Activated CD4-positive, alpha-beta T cell treated with anti-CD3 and anti-CD28 coated beads for 1 hour (primary cell): ENCODE data around the gene ABCD2.
"Not testable (repeated sequence)": the region's sequence is repeated elsewhere in the genome, so short reads cannot be mapped to it uniquely, and the experiment has no call there.

Source experiments
- DNase-seq: peaks from one replicate; pipeline ENCODE4 v3.0.0-alpha.2; 2020

The ABCD2 gene

DNA sequence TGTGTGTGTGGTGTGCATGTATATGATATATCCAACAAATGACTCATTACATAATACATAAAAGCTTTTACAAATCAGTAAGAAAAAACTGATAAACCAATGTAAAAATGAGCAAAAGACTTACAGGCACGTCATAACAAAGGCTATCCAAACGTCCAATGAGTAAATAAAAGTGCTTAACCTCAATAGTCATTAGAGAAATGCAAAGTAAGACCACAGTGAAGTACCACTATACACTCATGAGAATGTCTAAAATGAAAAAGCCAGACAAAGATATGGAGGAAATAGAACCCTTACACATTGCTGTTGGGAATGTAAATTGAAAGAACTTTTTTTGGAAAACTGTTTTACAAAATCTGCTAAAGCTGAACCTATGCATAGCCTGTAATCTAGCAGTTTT is 7.8 kb downstream of the ABCD2 start:
- no peak for DNase-seq

DNA sequence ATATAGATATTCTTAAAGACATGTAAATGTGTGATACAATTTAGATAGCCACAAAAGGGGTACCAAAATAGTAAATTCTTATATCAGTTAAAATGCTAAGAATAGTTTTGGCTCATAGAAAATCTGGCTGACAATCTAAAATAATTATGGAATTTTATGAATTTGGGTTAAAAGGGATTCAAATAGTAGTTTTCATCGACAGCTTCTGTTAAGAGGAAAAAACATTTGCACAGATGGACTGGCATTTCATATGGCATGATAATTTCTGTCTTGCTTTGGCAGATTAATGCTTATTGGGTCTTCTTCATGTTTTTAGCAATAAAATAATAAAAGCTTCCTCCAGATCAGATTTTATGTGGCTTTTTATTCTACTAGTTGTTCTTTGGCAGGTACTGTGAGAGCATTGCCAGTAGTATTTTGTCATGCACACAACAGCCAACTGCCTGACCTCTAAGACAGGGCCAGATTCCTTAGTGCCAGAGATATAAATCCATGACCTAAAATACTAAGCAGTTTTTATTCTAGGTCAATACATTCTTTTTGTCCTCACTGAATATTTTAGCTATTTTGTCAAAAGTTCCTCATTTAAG is 9.1 kb downstream of the ABCD2 start:
- no peak for DNase-seq

DNA sequence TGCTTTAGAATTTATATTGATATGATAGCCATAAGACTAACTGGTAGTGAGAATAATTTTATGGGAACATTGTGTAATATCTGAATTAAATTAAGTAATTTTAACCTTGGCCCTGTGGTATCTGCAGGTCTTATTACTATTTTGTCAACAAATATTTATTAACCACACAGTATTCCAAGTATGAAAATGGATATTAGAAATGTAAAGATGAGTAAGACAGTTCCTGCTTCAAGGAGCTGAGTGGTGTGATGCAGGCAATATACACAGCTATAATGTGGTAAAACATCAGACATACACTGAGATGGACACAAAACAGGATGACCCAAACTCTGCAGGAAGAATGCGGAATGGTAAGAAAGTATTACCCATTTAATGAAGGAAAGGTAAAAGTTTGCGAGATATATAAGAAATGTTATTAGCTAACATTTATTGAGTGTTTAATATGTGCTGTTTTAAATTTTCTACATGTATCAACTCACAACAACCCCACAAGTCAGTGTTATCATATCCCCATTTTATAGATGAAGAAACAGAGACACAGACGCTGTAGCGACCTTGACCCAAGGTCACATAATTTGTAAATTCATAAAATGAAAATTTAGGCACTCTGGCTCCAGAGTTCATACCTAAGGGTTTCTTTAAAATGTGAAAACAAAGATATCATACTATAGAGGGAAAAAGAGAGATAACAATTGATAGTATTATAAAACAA is 12.7 kb downstream of the ABCD2 start:
- no peak for DNase-seq

DNA sequence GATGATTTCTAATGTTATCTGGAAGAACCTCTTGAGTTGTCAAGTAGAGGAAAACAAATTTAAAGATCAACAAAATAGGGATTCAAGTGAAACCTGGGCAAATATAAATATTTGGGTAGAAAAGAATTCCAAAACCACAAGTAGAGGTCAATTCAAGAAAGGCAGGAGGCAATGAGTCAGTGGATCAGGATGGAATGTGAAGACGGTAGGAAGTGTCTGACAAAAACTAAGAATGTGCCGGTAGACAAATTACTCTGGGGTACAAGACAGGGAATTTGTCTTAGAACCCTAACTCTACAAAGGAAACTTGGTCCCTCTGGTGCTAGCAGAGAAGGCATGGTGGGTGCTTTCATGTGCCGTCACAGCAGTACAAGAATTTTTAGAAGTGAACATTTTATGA is 13.6 kb downstream of the ABCD2 start:
- no peak for DNase-seq

DNA sequence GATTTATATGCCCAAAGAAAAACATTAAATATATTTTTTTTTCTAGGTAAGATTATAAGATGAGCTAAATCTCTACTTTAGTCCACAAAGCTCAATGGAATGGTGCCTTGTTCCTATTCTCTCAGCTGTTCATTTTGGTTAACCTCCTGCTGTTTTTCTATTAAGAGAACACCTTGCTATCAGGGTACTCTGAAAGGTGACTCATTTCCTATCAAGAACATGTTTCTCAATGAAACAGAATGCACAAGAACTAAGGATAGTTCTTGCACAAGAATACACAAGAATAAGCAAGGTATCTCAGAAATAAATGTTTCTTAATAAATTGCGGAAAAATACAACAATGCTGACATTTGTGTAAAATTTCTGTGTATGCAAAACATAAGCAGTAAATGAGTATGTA is 14.1 kb downstream of the ABCD2 start:
- DNase-seq, result no peak

DNA sequence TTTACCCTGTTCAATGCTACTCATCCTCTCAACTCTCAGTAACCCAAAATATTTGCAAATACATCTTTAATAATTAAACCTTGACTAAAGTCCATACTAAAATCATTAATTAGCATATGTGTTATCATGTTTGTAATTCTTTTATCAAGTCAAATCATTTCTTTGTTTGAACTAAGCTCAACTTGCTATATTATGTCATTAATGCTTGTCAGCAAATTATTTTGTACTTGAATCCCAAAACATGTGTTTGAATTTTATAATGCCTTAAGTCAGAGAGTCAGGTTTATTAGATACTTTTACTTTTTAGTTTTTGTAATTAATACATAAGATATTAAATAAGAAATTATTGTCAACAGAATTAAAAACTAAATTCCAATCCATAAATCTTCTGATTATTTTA is 16.5 kb downstream of the ABCD2 start:
- no peak for DNase-seq

DNA sequence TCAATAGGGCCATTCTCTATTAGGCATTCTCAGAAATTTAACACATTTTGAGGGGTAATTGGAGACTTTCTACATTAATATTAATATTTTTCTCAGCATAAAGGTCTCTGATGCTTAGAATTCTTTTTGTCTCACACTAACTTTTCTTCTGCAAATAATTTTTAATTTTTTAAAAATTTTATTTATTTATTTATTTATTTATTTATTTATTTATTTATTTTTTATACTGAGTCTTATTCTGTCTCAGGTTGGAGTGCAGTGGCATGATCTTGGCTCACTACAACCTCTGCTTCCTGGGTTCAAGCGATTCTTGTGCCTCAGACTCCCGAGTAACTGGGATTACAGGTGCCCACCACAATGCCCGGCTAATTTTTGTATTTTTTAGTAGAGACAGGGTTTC is 17.7 kb downstream of the ABCD2 start:
- DNase-seq, result not testable (repeated sequence)

DNA sequence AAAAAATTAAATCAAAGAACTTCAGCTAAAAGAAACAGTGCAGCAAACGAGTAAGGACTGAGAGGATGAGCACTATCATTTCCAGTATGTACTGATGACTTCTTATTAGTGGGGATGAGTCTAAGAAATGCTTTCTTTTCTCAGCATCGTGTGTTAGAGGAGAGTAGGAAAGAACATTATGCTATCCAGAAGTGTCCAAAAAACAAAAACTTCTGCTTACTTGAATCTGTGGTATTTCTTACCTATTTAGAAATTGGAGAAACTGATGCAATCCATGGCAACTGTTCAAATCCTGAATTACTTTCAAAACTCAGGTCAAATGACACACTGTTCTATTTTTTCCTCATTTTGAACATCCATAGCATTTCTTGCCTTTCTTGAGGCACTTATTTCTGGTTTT is 23.7 kb downstream of the ABCD2 start:
- DNase-seq, result no peak

DNA sequence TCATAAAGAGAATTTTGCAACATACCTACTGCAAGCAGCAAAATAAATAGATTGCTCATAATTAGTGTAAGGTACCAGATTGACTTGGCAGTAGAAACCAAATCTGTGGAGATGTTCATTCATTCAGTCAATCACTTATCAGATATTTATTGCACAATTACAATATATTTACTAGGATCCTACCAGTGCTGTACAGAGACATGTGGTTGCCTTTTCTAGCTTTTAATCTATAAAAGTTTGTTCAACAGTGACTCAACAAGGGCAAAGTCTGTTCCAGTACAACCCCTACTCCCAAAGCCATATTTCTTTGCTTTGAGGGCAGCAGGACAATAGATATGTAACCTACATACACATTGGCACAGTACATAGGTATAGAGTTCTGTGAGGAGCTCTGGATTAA is 27.3 kb downstream of the ABCD2 start:
- no peak for DNase-seq

DNA sequence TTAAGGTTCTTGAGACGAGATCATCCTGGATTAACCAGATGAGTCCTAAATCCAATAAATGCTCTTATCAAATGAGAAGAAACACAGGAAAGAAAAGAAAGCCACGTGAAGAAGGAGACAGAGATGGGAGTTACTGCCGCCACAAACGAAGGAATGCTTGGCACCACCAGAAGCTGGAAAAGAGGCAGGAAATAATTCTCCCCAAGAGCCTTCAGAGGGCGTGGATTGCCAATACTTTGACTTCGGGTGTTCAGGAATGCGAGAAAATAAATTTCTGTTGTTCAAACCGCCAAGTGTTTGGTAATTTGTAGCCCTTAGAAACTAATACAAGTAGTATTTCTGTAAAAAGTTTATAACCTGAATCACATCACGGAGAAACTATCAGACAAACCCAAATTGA is 31.3 kb downstream of the ABCD2 start:
- no peak for DNase-seq

DNA sequence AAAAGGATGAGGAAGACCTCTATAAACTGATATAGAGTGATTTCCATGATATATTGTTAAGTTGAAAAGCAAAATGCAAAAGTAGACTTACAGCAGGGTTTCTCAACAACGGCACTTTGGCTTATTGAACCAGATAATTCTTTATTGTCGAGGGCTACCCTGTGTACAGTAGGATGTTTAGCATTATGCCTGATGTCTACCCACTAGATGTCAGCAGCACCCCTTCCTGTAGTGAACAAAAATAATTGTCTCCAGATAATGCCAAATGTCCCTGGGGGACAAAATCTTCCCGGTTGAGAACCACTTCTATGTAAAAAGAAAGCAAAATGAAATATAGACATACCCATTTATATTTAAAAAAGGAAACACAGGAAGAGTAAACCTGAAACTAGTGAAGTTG is 32.4 kb downstream of the ABCD2 start:
- no peak for DNase-seq

DNA sequence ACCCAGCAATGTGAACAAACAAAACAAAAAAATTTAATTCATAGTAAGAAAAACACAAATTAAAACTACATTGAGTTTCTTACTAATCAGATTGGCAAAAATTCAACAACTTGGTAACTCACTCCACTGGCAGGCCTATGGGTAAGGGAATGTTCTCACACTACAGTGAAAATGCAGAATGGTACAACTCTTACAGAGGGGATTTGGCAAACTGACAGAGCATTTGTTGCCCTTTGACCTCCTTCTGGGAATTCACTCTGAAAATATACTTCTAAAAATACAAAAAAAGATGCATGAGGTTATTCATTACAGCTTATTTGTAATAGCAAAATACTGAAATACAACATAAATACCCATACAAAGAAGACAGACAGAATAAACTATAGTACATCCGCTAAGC is 32.8 kb downstream of the ABCD2 start:
- no peak for DNase-seq

DNA sequence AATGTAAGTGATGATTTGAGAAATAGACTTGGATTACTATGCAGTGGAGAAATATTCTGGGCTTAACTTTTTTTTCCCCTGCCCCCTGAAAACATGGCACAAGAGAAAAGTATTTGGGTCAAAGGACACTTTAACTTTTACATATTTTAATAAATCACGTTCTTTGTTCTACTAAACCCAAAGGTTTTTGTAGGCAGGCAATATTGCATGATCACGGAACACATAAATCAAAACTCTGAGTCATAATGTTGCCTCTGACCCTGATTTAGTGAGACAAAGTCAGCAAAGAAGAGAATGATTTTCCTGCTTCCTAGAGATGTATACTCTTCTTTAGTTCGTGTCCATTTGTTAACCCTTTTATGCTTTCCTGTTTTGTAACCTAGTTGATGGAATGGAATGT is 38.0 kb downstream of the ABCD2 start:
- DNase-seq, result no peak

DNA sequence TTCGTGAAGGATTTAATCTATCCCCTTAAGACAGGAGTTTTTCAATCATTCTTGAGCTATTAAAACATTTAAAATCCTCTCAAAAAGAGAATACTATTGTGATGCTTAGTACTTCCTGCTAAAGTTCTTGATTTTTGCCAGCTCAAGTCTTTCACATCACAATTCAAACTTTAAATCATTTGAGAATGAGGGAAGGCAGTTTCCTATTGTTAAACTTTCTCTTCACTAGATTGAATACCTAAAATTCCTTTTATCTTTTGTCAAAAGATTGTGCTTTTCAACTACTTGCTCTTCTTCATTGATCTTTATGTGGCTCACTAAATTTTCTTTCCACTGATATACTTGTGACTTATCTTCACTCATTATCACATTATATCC is 44.1 kb downstream of the ABCD2 start:
- DNase-seq, result no peak

DNA sequence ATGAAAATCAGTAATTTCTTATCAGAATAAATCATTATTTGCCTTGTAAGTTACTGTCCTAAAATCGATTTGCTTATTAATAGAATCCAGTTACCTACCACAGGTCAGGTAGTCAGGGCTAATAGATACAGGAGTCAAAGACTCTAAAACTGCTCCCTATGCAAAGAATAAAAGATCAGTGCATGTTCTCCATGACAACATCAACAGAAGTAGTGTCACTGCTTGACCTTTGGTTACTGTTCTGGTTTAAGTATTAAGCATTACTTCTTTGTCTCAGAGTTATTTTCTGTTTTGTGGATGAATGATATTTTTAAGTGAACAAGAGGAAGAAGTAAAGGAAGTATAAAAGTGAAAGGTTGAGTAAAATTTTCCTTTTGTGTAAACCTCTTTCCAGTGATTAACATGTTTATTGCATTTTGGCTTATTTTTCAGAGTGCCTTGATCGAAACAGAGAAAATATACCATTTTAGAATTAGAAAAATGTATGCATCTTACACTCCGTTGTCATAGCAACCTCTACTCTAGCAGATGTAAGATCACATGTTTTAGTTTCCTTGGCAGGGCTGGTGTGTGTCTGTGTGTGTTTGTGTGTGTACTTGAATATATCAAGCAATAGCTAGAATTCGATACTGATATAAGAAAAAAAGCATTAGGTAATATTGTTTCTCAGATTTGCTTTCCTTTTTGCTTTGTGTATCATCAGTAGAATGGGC is 44.7 kb downstream of the ABCD2 start:
- DNase-seq, result no peak

DNA sequence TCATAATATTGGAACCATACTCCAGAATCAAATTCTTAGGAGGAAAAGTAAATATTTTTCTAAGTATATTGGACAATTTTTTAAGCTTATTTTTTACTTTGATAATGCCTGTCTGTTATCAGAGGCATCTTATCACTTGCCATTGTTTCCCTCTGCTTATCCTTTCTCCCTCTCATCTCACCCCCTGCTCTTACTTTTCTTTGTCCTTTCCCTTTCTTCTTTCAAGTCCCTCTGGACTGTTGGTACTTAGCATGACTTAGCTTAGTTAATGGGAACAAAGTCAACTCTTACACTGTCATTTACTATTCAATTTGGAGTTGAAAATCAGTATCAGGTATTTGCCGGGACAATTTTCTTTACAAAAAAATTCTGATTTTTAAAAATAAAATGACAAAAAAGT is 45.2 kb downstream of the ABCD2 start:
- no peak for DNase-seq

DNA sequence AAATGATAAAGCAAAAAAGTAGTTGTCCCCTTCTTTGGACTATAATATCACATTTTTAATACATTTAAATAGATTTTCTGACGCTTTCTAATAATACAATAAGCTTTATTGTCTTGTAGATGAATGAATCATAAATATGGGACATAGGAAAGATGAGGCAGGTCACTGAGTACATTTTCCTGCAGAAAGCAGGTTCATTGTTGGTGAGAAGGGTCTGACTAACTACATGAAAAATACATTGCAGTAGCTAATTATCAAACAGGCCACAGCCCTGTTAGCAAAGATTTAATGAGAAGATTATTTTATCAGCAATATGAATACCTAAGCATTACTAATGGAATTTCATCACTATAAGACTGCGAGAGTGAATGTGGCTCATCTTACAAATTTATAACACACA is 45.6 kb downstream of the ABCD2 start:
- DNase-seq, result no peak

DNA sequence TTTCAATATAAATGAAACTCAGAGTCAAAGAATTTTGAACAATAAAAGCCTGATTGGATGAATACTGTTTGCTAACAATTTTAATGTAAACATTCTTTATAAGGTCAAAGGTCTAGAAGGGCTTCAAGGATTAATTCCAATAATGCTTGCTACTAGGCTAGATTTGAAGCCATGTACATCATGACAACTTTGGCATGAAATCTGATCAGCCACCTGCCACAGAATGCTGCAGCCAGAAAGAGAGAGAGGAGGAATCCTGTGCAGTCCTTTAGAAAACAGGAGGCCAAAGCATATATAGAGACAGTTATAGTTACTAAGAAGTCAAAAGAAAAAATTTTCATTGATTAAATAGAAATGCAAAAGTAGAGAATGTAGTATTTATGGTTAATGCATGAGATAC is 47.1 kb downstream of the ABCD2 start:
- no peak for DNase-seq

DNA sequence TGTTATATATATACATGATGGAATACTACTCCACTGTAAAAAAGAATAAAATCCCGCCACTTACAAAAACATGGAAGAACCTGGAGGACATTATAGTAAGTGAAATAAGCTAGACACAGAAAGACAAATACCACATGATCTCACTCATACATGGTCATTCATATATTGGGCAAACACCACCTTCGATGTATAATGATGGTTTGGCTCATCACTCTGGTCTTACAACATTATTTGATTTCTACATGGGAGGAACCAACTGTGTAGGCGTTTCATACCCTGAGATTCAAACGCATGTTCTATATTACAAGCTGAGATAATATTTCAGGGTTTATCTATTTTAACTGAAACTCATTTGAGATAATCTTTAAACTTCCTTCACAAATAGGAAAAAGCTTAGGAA is 48.3 kb downstream of the ABCD2 start:
- DNase-seq, result no peak

DNA sequence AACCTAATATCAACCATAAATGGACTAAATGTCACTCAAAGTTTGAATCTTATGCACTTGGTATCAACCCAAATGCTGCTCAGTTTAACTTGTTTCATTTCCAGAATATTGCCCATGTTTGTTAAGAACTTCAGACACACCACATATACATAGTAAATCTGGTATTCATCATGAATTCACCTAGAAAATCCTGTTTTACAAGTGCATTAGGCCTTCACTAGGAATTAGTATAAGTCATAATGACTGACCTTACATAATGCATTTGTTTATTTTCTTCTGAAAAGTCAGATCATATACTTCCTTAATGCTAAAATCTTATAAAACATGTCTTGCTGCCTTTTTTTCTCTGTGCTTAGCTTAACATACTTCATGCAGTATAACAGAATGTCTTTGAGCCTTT is 66.1 kb downstream of the ABCD2 start:
- DNase-seq, result no peak

DNA sequence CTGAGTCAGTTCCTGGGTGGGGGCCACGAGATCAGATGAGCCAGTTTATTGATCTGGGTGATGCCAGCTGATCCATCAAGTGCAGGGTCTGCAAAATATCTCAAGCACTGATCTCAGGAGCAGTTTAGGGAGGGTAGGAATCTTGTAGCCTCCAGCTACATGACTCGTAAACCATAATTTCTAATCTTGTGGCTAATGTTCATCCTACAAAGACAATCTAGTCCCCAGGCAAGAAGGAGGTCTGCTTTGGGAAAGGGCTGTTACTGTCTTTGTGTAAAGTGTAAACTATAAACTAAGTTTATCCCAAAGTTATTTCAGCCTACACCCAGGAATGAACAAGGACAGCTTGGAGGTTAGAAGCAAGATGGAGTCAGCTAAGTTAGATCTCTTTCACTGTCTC is 75.4 kb downstream of the ABCD2 start:
- DNase-seq, result not testable (repeated sequence)

DNA sequence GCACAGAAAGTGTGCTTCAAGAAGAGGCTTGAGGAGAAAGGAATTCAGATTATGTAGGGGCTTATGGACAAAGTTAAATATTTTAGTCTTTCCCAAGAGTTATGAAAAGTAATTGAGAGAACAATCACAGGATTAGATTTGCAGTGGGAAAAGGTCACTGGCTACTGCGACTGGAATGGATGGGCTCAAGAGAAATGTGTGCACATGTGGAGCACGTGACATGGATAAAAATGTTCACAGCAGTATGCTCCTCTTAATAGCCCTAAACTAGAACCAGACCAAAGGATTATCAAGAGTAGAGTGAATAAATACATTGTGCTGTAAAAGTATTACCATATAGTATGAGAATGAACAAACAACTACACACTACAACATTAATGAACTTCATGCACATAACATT is 78.1 kb downstream of the ABCD2 start:
- no peak for DNase-seq

DNA sequence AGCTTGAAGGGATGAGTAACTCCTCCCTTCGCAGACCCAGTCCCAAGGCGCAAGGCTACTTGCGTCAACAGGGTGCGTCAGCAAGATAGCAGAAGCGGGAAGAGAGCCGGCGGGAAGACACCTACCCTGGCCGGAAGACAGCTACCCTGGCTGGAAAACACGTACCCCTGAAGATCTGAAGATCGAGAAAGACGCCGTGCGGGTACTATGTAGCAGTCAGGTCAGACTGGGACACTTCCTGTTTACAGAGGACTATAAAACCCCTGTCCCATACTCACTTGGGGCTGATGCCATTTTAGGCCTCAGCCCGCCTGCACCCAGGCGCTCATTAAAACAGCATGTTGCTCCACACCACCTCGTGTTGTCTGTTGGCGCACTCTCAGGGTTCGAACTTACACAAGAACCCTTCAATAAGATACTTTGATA is 80.9 kb downstream of the ABCD2 start:
- no peak for DNase-seq

DNA sequence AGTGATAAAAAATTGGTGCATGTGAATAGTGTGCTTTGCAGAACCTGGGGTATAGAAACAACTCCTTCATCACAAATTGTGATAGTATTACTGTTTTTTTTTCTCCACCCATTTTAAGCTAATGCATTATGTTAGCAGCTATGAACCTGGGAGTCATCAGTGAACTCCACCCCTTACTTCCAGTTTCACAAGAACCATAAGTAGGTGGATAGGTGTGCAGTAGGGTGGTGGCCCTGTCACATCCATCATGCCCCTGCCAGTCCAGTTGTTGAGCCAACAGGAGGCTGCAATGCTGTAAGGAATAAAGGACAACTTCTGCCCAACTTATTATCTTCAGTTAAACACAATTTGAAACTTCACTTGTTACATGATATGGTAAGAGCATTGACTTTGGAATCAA is 85.7 kb downstream of the ABCD2 start:
- no peak for DNase-seq

DNA sequence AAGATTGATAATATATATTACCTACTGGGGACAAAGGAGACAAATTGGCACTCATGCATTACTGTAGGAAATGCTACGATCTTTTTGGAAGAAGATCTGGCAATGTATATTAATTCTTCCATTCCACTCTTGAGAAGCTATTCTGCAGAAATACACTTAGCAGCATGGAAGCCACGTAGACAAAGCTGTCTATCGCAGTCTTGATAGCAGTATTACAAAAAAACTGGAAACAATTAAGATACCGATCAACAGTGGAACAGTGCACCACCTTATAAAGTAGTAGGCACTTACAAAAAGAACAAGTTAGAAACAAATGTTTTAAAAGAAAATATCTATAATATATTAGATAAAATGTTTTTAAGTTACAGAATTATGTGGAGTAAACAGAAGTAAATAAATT is 87.2 kb downstream of the ABCD2 start:
- no peak for DNase-seq
